Keratinocyte (primary cell): Measurements from ENCODE around the gene ADCYAP1R1. TPM values are rescaled to one million over a fixed set of nuclear protein-coding genes. Genes with fewer than 3 reads are reported as not detected.

ENCODE experiments used
- DNase-seq: peaks from one replicate; pipeline ENCODE4 v3.0.0-alpha.2; 2011; ENCODE audit warnings: low read depth, missing footprints, low spot score
- FAIRE-seq: peaks from 2 replicates; lab custom pipeline; 2011; peaks lifted over from hg19 to GRCh38; lab: Jason Lieb, UNC
- H2AFZ ChIP-seq: 2 replicates; pipeline ENCODE4 v1.6.0; 2012; ENCODE audit warnings: low read length, control low read depth, inconsistent platforms; ENCODE audit not compliant: control insufficient read depth
- H3K27ac ChIP-seq: 2 replicates; pipeline ENCODE4 v1.5.1; 2011; ENCODE audit warnings: low read length; ENCODE audit not compliant: control insufficient read depth, insufficient read depth
- H3K27me3 ChIP-seq: 3 replicates; pipeline ENCODE4 v1.6.0; 2011; ENCODE audit warnings: low read length; ENCODE audit not compliant: control insufficient read depth, insufficient read depth; ENCODE audit errors: extremely low read depth
- H3K36me3 ChIP-seq, 2 experiments: 2 replicates in 1 of 2; 3 replicates in 1 of 2; pipeline ENCODE4 v1.5.1; 2011; ENCODE audit warnings: low read length in 2 of 2, mild to moderate bottlenecking in 1 of 2; ENCODE audit not compliant: control insufficient read depth in 2 of 2, insufficient read depth in 2 of 2; ENCODE audit errors: extremely low read depth in 1 of 2
- H3K4me1 ChIP-seq: 3 replicates; pipeline ENCODE4 v1.5.1; 2011; ENCODE audit warnings: low read length; ENCODE audit not compliant: control insufficient read depth, insufficient read depth; ENCODE audit errors: extremely low read depth
- H3K4me2 ChIP-seq: 3 replicates; pipeline ENCODE4 v1.6.0; 2011; ENCODE audit warnings: low read depth, low read length; ENCODE audit not compliant: control insufficient read depth, insufficient read depth; ENCODE audit errors: extremely low read depth
- H3K4me3 ChIP-seq, 3 experiments: fragments of 200-600 bp in 1 of 3; sonication (generic) in 1 of 3; 2 replicates in 2 of 3; 3 replicates in 1 of 3; pipeline ENCODE4 v1.5.1; 2011 to 2016; ENCODE audit warnings: low read length in 3 of 3, mild to moderate bottlenecking in 3 of 3, control low read depth in 2 of 3, inconsistent platforms in 1 of 3, low read depth in 1 of 3, mixed read lengths in 1 of 3, mixed run types in 1 of 3, moderate library complexity in 1 of 3; ENCODE audit not compliant: control insufficient read depth in 2 of 3, insufficient read depth in 2 of 3; ENCODE audit errors: extremely low read depth in 1 of 3
- H3K79me2 ChIP-seq: 2 replicates; pipeline ENCODE4 v1.6.0; 2012; ENCODE audit warnings: low read length; ENCODE audit not compliant: control insufficient read depth, insufficient read depth
- H3K9ac ChIP-seq: 3 replicates; pipeline ENCODE4 v1.6.0; 2011; ENCODE audit warnings: low read length; ENCODE audit not compliant: control insufficient read depth, insufficient read depth; ENCODE audit errors: extremely low read depth
- H3K9me1 ChIP-seq: 3 replicates; pipeline ENCODE4 v1.6.0; 2011; ENCODE audit warnings: low read length; ENCODE audit not compliant: control insufficient read depth, insufficient read depth; ENCODE audit errors: extremely low read depth
- H3K9me3 ChIP-seq: 2 replicates; pipeline ENCODE4 v1.5.1; 2012; ENCODE audit warnings: low read depth, low read length; ENCODE audit not compliant: control insufficient read depth
- H4K20me1 ChIP-seq: 3 replicates; pipeline ENCODE4 v1.6.0; 2011; ENCODE audit warnings: low read length; ENCODE audit not compliant: control insufficient read depth, insufficient read depth; ENCODE audit errors: extremely low read depth
- CTCF ChIP-seq, 3 experiments: IDR thresholded peaks in 1 of 3; conservative IDR thresholded peaks in 1 of 3; optimal IDR thresholded peaks in 1 of 3; 2 replicates in 2 of 3; 3 replicates in 1 of 3; pipeline versions ENCODE3 to v1.5.1; 2011; ENCODE audit warnings: low read length in 3 of 3, mild to moderate bottlenecking in 3 of 3, moderate library complexity in 2 of 3, control low read depth in 1 of 3, inconsistent platforms in 1 of 3; ENCODE audit not compliant: insufficient read depth in 2 of 3; ENCODE audit errors: extremely low read depth in 1 of 3
- EZH2 ChIP-seq: IDR thresholded peaks from one replicate; pipeline ENCODE4 v1.6.1; 2012; ENCODE audit warnings: inconsistent platforms, mild to moderate bottlenecking, low read length, moderate library complexity
- dilution Hi-C: fragments of 300-500 bp; cut with MboI; formaldehyde crosslinking; loops from one replicate; pipeline ENCODE4 v1.7.0; 2020; ENCODE audit warnings: low sequenced_read_pairs; ENCODE audit not compliant: extremely low pct_ligation_motif_present
- polyA plus RNA-seq, 5 experiments: library from polyadenylated mRNA; depleted of rRNA in 3 of 5; stranded (reverse) in 3 of 5; stranded (forward) in 1 of 5; unstranded in 1 of 5; fragments of >200 nt; gene quantifications; 1 replicate in 1 of 5; 2 replicates in 3 of 5; 3 replicates in 1 of 5; pipeline versions ENCODE4 v1.2.1 to v1.2.3, GENCODE V29; 2011 to 2012; ENCODE audit warnings: missing spikeins in 2 of 5, low read depth in 1 of 5, low replicate concordance in 1 of 5

Gene ADCYAP1R1
- polyA plus RNA-seq, 1 donor (not counting 4 experiments of a cell fraction or from before 2014, with no cell fraction given), result not detected

- no peak overlapping the region for H3K9ac ChIP-seq
- DNase-seq, result no peak
- H3K79me2 ChIP-seq, result no peaks in the 10 kb centered on the region
- TF ChIP-seq CTCF (optimal IDR thresholded peaks at IDR 0.05 in 1 of 3, IDR thresholded peaks at IDR 0.05 in 1 of 3, conservative IDR thresholded peaks at IDR 0.05 in 1 of 3; ENCODE audit: extremely low read depth in 1 of 3, insufficient read depth in 2 of 3, low read length in 3 of 3), result no peak
- TF ChIP-seq EZH2, result no peak
- H3K9me1 ChIP-seq, result no peaks in the 10 kb centered on the region
- H3K27me3 ChIP-seq, result peaks cover 7% of the 10 kb centered on the region
- dilution Hi-C loops, result no loop called here
- H3K4me2 ChIP-seq, result no peak overlapping the region
- H4K20me1 ChIP-seq, result no peaks in the 10 kb centered on the region
- no peak overlapping the region for H3K27ac ChIP-seq
- H2AFZ ChIP-seq, result no peak overlapping the region
- H3K4me3 ChIP-seq, result no peak overlapping the region
- no peaks in the 10 kb centered on the region for H3K4me1 ChIP-seq
- no peaks in the 10 kb centered on the region for H3K9me3 ChIP-seq
- no peaks in the 10 kb centered on the region for H3K36me3 ChIP-seq
- FAIRE-seq, result no peak
These were observed 35.2 kb downstream of the ADCYAP1R1 start for GRCh38 chr7:31087351-31087750.

GRCh38 chr7:31091924-31092434, 39.9 kb downstream of the ADCYAP1R1 start:
- TF ChIP-seq CTCF (optimal IDR thresholded peaks at IDR 0.05 in 1 of 3, IDR thresholded peaks at IDR 0.05 in 1 of 3, conservative IDR thresholded peaks at IDR 0.05 in 1 of 3; ENCODE audit: extremely low read depth in 1 of 3, insufficient read depth in 2 of 3, low read length in 3 of 3), result no peak
- TF ChIP-seq EZH2, result no peak
- FAIRE-seq, result no peak
- H3K4me3 ChIP-seq, result no peak overlapping the region

More at GRCh38 chr7:31091924-31092434, 39.9 kb downstream of the ADCYAP1R1 start:
- Histone ChIP-seq H3K9me1 (no peaks in the 10 kb centered on the region), H3K36me3 (no peaks in the 10 kb centered on the region), H3K9me3 (no peaks in the 10 kb centered on the region), H3K9ac (no peak overlapping the region), H3K79me2 (no peaks in the 10 kb centered on the region), H3K4me2 (no peak overlapping the region), H4K20me1 (no peaks in the 10 kb centered on the region), H3K27me3 (peaks cover 3% of the 10 kb centered on the region), H3K27ac (no peak overlapping the region), H2AFZ (no peak overlapping the region), H3K4me1 (no peaks in the 10 kb centered on the region)
- DNase-seq, result no peak
- dilution Hi-C loops, result no loop called here
